ENCODE measurements around the gene MAGEE2. TPM values are rescaled to one million over a fixed set of nuclear protein-coding genes. Genes with fewer than 3 reads are reported as not detected.
A peak's percentile ranks its signal among the peaks of the same experiment; 100 is the strongest.
"Not testable (repeated sequence)": the region's sequence is repeated elsewhere in the genome, so short reads cannot be mapped to it uniquely, and the experiment has no call there.

The MAGEE2 gene, protein sequence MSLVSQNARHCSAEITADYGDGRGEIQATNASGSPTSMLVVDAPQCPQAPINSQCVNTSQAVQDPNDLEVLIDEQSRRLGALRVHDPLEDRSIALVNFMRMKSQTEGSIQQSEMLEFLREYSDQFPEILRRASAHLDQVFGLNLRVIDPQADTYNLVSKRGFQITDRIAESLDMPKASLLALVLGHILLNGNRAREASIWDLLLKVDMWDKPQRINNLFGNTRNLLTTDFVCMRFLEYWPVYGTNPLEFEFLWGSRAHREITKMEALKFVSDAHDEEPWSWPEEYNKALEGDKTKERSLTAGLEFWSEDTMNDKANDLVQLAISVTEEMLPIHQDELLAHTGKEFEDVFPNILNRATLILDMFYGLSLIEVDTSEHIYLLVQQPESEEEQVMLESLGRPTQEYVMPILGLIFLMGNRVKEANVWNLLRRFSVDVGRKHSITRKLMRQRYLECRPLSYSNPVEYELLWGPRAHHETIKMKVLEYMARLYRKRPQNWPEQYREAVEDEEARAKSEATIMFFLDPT
- total RNA-seq: 1 to 10 TPM; 1.8 to 2.6 TPM
- 1 to 10 TPM; 3.3 to 3.5 TPM for polyA plus RNA-seq (ENCODE audit: insufficient read length in 2 of 2)
- long read RNA-seq, donor 1, transcript MAGEE2-201 (1 exons, 2,249 nt): major isoform, 6 of 6 reads
- long read RNA-seq, donor 1, partial matches to known transcripts: 0 of 6 reads
- long read RNA-seq, donor 1, other reads (novel, unspliced or antisense): 0 of 6 reads
- long read RNA-seq, donor 2, partial matches to known transcripts: 0 of 1 reads
- long read RNA-seq, donor 2, other reads (novel, unspliced or antisense): 0 of 1 reads
- long read RNA-seq, donor 3, partial matches to known transcripts: 0 of 2 reads
- long read RNA-seq, donor 3, other reads (novel, unspliced or antisense): 0 of 2 reads
- long read RNA-seq, donor 4: 0 reads

- peak in 4 of 6 donors; percentile 19 to 85 (median 51) for DNase-seq (ENCODE audit: low read depth in 4 of 6, low spot score in 6 of 6)
- Histone ChIP-seq H3K36me3 (ENCODE audit: control insufficient read depth, insufficient read depth, low read length) (no peaks in the 10 kb centered on the region), H3K27me3 (ENCODE audit: control insufficient read depth, insufficient read depth, low read length) (no peaks in the 10 kb centered on the region), H3K4me1 (ENCODE audit: control insufficient read depth, insufficient read depth, low read length) (no peaks in the 10 kb centered on the region), H3K27ac (ENCODE audit: low read depth, low read length) (no peak within 1 kb of the TSS), H3K9me3 (ENCODE audit: control insufficient read depth, insufficient read depth, low read length) (no peaks in the 10 kb centered on the region), H3K4me3 (ENCODE audit: low read depth, low read length) (peak within 1 kb of the TSS; percentile 30)
- WGBS (ENCODE audit: insufficient coverage): 40% methylated on average over 32 of the region's 36 CpGs
Measured at GRCh38 chrX:75784680-75785491, at the start of gene MAGEE2. TSS of gene MAGEE2 (minus strand) at chrX:75785254. CDS start at chrX:75785051, 203 bp downstream.

DNA sequence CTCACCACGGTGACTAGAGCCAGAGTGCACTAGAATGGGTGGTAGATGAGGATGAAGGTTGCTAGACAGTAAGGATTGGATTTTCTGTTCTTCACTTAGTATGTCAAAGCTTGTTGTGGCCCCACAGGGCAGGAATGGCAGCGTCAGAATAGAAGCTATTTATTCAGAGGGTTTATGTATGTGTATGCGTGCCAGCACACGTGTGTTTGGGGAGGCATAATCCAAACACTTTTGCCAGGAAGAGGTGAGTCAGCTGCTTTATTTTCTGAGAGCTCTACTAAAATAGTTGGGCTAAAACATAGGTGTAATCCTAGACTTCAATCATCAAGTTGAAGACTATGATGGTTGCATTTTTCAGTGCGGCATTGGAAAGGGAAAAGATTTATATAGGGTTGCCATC is 1.2 kb upstream of the MAGEE2 start:
- DNase-seq (ENCODE audit: low read depth in 4 of 6, low spot score in 6 of 6): no peak
- Histone ChIP-seq H3K27me3 (ENCODE audit: control insufficient read depth, insufficient read depth, low read length) (no peaks in the 10 kb centered on the region), H3K36me3 (ENCODE audit: control insufficient read depth, insufficient read depth, low read length) (no peaks in the 10 kb centered on the region), H3K4me3 (ENCODE audit: low read depth, low read length) (no peak overlapping the region), H3K4me1 (ENCODE audit: control insufficient read depth, insufficient read depth, low read length) (no peaks in the 10 kb centered on the region), H3K27ac (ENCODE audit: low read depth, low read length) (no peak overlapping the region), H3K9me3 (ENCODE audit: control insufficient read depth, insufficient read depth, low read length) (no peaks in the 10 kb centered on the region)
- WGBS (ENCODE audit: insufficient coverage): 79% methylated on average over 3 of the region's 5 CpGs

DNA sequence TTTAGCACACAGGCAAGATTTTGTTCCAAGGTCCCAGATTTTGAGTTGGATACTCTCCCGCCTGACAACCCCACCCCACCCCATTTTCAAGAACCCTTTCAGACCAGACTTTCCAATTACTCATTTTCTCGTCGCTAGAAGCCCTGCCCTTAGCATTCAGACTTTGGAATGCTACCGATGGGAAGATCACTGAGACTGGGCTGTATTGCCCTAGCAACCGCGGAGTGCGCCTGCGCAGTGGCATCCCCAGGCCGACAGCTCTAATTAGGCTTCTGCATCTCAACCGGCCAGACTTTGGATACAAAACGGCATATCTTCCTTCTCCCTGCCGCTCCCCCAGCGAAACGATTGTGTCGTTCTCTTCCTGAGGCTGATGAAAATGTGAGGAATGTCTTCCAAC is 3.4 kb downstream of the MAGEE2 start:
- H3K4me1 ChIP-seq (ENCODE audit: control insufficient read depth, insufficient read depth, low read length): no peaks in the 10 kb centered on the region
- DNase-seq (ENCODE audit: low read depth in 4 of 6, low spot score in 6 of 6): peak; percentile 40 to 93 (median 63)
- H3K27me3 ChIP-seq (ENCODE audit: control insufficient read depth, insufficient read depth, low read length): no peaks in the 10 kb centered on the region
- WGBS (ENCODE audit: insufficient coverage): 21% methylated on average over 9 of the region's 15 CpGs
- H3K4me3 ChIP-seq (ENCODE audit: low read depth, low read length): no peak overlapping the region
- no peaks in the 10 kb centered on the region for H3K9me3 ChIP-seq (ENCODE audit: control insufficient read depth, insufficient read depth, low read length)
- no peak overlapping the region for H3K27ac ChIP-seq (ENCODE audit: low read depth, low read length)
- no peaks in the 10 kb centered on the region for H3K36me3 ChIP-seq (ENCODE audit: control insufficient read depth, insufficient read depth, low read length)

- not testable (repeated sequence) for H3K36me3 ChIP-seq (ENCODE audit: control insufficient read depth, insufficient read depth, low read length); H3K4me3 ChIP-seq (ENCODE audit: low read depth, low read length); DNase-seq (ENCODE audit: low read depth in 4 of 6, low spot score in 6 of 6); H3K9me3 ChIP-seq (ENCODE audit: control insufficient read depth, insufficient read depth, low read length); H3K4me1 ChIP-seq (ENCODE audit: control insufficient read depth, insufficient read depth, low read length); H3K27me3 ChIP-seq (ENCODE audit: control insufficient read depth, insufficient read depth, low read length); H3K27ac ChIP-seq (ENCODE audit: low read depth, low read length)
- no CpG with 5 or more reads among the region's 5 CpGs for WGBS (ENCODE audit: insufficient coverage)
Measured at GRCh38 chrX:75768063-75768462, 17.0 kb downstream of the MAGEE2 start.

DNA sequence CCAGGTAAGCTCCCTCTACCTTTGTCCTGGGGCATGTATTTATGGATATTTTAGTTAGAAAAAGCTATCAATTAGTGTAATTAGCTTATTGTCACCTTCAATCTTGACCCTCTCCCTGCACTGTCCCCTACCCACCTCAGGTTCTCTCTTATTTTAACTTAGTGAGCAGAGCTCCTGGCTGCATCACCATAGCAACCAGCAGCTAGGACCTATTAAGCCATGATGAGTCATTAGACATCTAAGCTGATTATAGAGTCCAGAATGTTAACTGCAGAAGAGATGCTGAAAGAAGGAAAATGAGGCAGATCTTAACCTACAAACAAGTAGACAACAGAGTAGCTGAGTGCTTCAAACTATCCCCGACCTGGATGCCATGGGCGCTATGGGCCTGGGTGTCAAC is 36.6 kb downstream of the MAGEE2 start:
- no peak overlapping the region for H3K4me3 ChIP-seq (ENCODE audit: low read depth, low read length)
- WGBS (ENCODE audit: insufficient coverage): 80% methylated on average over 2 of the region's 2 CpGs
- peak in 1 of 6 donors; percentile 0 for DNase-seq (ENCODE audit: low read depth in 4 of 6, low spot score in 6 of 6)
- H3K27me3 ChIP-seq (ENCODE audit: control insufficient read depth, insufficient read depth, low read length): no peaks in the 10 kb centered on the region
- H3K36me3 ChIP-seq (ENCODE audit: control insufficient read depth, insufficient read depth, low read length): no peaks in the 10 kb centered on the region
- H3K4me1 ChIP-seq (ENCODE audit: control insufficient read depth, insufficient read depth, low read length): no peaks in the 10 kb centered on the region
- H3K9me3 ChIP-seq (ENCODE audit: control insufficient read depth, insufficient read depth, low read length): peaks cover 6% of the 10 kb centered on the region
- no peak overlapping the region for H3K27ac ChIP-seq (ENCODE audit: low read depth, low read length)

DNA sequence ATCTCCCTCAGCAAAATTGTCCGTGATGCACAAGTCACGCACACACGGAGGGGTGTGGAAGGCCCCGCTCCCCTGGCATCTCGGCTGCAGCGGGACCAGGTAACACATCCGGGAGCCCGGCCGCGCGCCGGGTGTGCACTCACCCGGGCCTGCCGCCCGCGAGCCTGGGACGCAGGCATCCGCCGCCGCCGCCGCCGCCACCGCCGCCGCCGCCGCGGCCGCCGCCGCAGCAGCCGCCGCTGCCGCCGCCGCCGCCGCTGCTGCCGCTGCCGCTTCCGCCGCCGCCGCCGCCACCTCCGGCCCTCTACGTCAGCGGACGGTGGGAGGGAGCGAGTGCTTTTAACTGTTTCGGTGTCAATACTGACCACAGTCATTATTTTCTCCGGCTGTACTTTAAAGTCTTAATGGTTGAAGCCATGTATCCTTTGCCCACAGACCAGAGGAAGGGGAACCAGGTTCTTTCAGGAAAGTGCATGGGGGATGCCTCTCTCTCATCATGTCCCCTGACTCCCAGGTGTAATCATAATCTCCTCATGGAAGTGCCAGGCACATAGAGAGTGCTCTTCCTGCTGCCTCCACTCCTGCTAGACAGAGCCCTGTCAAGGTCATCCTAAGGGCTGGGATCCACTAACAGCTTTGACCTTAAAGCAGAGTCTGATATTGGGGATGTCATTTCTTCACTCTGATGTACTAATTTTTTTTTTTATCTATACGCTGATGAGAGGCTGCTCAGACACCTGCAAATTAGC is 38.0 kb downstream of the MAGEE2 start:
- Histone ChIP-seq H3K4me3 (ENCODE audit: low read depth, low read length) (peak overlapping the region; percentile 44), H3K27ac (ENCODE audit: low read depth, low read length) (peak overlapping the region; percentile 57), H3K9me3 (ENCODE audit: control insufficient read depth, insufficient read depth, low read length) (peaks cover 6% of the 10 kb centered on the region), H3K27me3 (ENCODE audit: control insufficient read depth, insufficient read depth, low read length) (no peaks in the 10 kb centered on the region), H3K4me1 (ENCODE audit: control insufficient read depth, insufficient read depth, low read length) (no peaks in the 10 kb centered on the region), H3K36me3 (ENCODE audit: control insufficient read depth, insufficient read depth, low read length) (no peaks in the 10 kb centered on the region)
- DNase-seq (ENCODE audit: low read depth in 4 of 6, low spot score in 6 of 6): peak in 3 of 6 donors; percentile 11 to 73 (median 73)
- 36% methylated on average over 52 of the region's 54 CpGs for WGBS (ENCODE audit: insufficient coverage)

Data from spinal cord (tissue), 10 donors.